Esophagus squamous epithelium (tissue), 5 donors: ENCODE results near the gene ARID3A. TPM values are rescaled to one million over a fixed set of nuclear protein-coding genes. Genes with fewer than 3 reads are reported as not detected.
A peak's percentile ranks its signal among the peaks of the same experiment; 100 is the strongest.

Source experiments
- DNase-seq: peaks from one replicate; lab custom pipeline; 2025; lab: John Stamatoyannopoulos, UW
- H3K27ac ChIP-seq, 4 donors: fragments of 200-600 bp; sonication (generic); one replicate each; pipeline ENCODE4 v1.5.1; 2016 to 2019; ENCODE audit warnings: mild to moderate bottlenecking in 1 of 4
- H3K27me3 ChIP-seq, 4 donors: fragments of 200-600 bp; sonication (generic); 1 replicate in 3 of 4; 2 replicates in 1 of 4; pipeline versions ENCODE4 v1.5.1 to v1.6.0; 2017 to 2021; ENCODE audit warnings: antibody characterized with exemption in 1 of 4
- H3K36me3 ChIP-seq, 3 donors: fragments of 200-600 bp; sonication (generic); one replicate each; pipeline ENCODE4 v1.5.1; 2016 to 2019
- H3K4me1 ChIP-seq, 3 donors: fragments of 200-600 bp; sonication (generic); one replicate each; pipeline ENCODE4 v1.5.1; 2017 to 2019
- H3K4me3 ChIP-seq, 4 donors: fragments of 200-600 bp; sonication (generic); 1 replicate in 3 of 4; 2 replicates in 1 of 4; pipeline ENCODE4 v1.5.1; 2016 to 2019; ENCODE audit warnings: mild to moderate bottlenecking in 2 of 4, moderate library complexity in 1 of 4
- H3K9me3 ChIP-seq, 3 donors: fragments of 200-600 bp; sonication (generic); one replicate each; pipeline ENCODE4 v1.5.1; 2016 to 2019
- POLR2A ChIP-seq, 4 donors: fragments of 450-650 bp; IDR thresholded peaks; one replicate each; pipeline ENCODE4 v1.6.1; 2017; ENCODE audit warnings: antibody characterized with exemption in 4 of 4, mild to moderate bottlenecking in 4 of 4, moderate library complexity in 3 of 4
- WGBS, 2 donors: methylation state at CpG; one replicate each; pipeline ENCODE4 v1.1.5; 2018; 5-methylcytosine and 5-hydroxymethylcytosine counted together
- intact Hi-C: fragments of 100-400 bp; cut with DNase I; formaldehyde crosslinking; loops from one replicate; pipeline ENCODE4 v1.15.0; 2022
- total RNA-seq, 4 donors: library from RNA; depleted of rRNA; stranded (reverse); fragments of >200 nt; gene quantifications; one replicate each; pipeline ENCODE4 v1.1.0, GENCODE V29; 2016
- TF ChIP-seq, protein P1 (sequence below), 6 experiments: fragments of 450-650 bp in 4 of 6; fragments of 200-600 bp in 2 of 6; sonication (generic) in 2 of 6; IDR thresholded peaks; one replicate each; pipeline ENCODE4 v1.5.1; 2016 to 2019; ENCODE audit warnings: antibody characterized with exemption in 6 of 6, mild to moderate bottlenecking in 4 of 6, moderate library complexity in 4 of 6
- donor health status: DM: yes; HTN: yes; CAD: no.

Gene ARID3A
- total RNA-seq, 4 donors from 2014 or later, result 3.0 to 6.6 (median 4.7) TPM

DNA sequence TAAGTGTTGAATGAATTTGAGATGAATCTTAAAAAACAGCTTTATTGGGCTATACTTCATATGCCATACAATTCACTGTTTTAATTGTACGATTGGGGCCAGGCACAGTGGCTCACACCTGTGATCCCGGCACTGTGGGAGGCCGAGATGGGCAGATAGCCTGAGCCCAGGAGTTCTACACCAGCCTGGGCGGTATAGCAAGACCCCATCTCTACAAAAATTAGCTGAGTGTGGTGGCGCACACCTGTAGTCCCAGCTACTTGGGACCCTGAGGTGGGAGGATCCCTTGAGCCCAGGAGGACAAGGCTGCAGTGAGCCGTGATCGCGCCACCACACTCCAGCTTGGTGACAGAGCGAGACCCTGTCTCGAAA lies 10.3 kb downstream of the ARID3A start:
- H3K4me3 ChIP-seq, result no peak overlapping the region
- no peaks in the 10 kb centered on the region for H3K27me3 ChIP-seq
- H3K9me3 ChIP-seq, result no peaks in the 10 kb centered on the region
- peaks cover 0 to 6% (median 0%) of the 10 kb centered on the region in 3 donors for H3K36me3 ChIP-seq
- 93 to 95% methylated on average over 4 to 7 of the region's 10 CpGs for WGBS, 2 donors
- no peak for TF ChIP-seq POLR2A (IDR thresholded peaks at IDR 0.05)
- TF ChIP-seq, protein P1, sequence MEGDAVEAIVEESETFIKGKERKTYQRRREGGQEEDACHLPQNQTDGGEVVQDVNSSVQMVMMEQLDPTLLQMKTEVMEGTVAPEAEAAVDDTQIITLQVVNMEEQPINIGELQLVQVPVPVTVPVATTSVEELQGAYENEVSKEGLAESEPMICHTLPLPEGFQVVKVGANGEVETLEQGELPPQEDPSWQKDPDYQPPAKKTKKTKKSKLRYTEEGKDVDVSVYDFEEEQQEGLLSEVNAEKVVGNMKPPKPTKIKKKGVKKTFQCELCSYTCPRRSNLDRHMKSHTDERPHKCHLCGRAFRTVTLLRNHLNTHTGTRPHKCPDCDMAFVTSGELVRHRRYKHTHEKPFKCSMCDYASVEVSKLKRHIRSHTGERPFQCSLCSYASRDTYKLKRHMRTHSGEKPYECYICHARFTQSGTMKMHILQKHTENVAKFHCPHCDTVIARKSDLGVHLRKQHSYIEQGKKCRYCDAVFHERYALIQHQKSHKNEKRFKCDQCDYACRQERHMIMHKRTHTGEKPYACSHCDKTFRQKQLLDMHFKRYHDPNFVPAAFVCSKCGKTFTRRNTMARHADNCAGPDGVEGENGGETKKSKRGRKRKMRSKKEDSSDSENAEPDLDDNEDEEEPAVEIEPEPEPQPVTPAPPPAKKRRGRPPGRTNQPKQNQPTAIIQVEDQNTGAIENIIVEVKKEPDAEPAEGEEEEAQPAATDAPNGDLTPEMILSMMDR (IDR thresholded peaks at IDR 0.05), result no peak
- H3K27ac ChIP-seq, result no peak overlapping the region
- H3K4me1 ChIP-seq, result peaks cover 38 to 60% (median 40%) of the 10 kb centered on the region in 3 donors
- no peak for DNase-seq
- intact Hi-C loops, result no loop called here

DNA sequence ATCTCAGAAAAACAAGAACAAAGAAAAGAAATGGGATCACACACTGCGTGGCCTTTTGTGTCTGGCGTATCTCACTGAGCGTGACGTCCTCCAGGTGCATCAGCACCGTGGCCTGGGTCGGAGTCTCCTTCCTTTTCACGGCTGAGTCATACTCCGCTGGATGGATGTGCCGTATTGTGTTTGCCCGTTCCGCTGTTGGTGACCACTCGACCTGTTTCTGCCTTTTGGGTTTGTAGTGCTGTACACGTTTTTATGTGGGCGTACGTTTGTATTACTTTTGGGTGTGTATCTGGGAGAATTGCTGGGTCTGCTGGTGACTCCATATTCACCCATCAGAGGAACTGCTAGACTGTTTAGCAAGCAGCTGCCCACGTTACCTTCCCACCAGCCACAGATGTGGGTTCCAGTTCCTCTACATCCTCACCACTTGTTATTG lies 11.4 kb downstream of the ARID3A start:
- no peak for DNase-seq
- no peaks in the 10 kb centered on the region for H3K9me3 ChIP-seq
- 72 to 80% methylated on average over 16 of the region's 16 CpGs for WGBS, 2 donors
- no peak overlapping the region for H3K27ac ChIP-seq
- H3K27me3 ChIP-seq, result no peaks in the 10 kb centered on the region
- intact Hi-C loops, result no loop called here
- peaks cover 0 to 6% (median 0%) of the 10 kb centered on the region in 3 donors for H3K36me3 ChIP-seq
- TF ChIP-seq, protein P1 (IDR thresholded peaks at IDR 0.05), result no peak
- TF ChIP-seq POLR2A (IDR thresholded peaks at IDR 0.05), result no peak
- H3K4me1 ChIP-seq, result peaks cover 43 to 68% (median 47%) of the 10 kb centered on the region in 3 donors
- H3K4me3 ChIP-seq, result no peak overlapping the region

DNA sequence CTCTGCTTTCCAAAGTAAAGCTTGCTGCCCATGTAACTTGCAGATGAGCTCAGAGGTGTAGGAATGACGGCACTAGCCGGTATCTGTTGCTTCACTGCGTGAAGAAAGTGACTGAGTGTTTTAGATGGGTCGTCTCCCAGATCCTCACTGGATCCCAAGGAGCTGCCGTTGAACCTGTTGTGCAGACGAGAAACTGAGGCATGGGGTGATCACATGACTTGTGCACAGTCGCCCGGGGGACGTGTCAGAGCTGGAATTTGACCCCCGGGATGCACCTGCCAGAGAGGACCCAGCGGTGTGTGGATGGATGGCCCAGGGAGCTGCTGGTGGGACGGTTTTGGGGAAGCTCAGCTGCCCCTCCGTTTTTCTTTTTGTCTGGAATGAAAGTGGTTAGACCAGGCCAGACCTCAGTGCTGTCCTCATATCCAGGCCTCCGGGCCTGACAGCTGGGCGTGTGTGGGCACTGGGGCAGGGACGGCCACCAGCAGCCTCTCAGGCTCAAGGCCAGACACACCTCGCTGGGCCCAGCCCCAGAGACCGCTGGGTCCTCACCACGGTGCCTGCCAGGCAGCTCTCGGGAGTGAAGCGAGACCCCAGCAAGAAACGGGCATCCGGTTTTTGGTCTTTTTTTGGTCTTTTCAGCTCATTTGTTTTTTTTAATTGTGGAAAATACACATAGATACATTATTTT lies 12.5 kb downstream of the ARID3A start:
- intact Hi-C loops, result no loop called here
- 87 to 90% methylated on average over 16 to 21 of the region's 23 CpGs for WGBS, 2 donors
- no peak for TF ChIP-seq POLR2A (IDR thresholded peaks at IDR 0.05)
- TF ChIP-seq, protein P1 (IDR thresholded peaks at IDR 0.05), result no peak
- Histone ChIP-seq H3K36me3 (peaks cover 0 to 12% (median 0%) of the 10 kb centered on the region in 3 donors), H3K27me3 (no peaks in the 10 kb centered on the region), H3K27ac (no peak overlapping the region), H3K4me1 (peaks cover 32 to 61% (median 36%) of the 10 kb centered on the region in 3 donors), H3K4me3 (no peak overlapping the region), H3K9me3 (no peaks in the 10 kb centered on the region)
- DNase-seq, result no peak

DNA sequence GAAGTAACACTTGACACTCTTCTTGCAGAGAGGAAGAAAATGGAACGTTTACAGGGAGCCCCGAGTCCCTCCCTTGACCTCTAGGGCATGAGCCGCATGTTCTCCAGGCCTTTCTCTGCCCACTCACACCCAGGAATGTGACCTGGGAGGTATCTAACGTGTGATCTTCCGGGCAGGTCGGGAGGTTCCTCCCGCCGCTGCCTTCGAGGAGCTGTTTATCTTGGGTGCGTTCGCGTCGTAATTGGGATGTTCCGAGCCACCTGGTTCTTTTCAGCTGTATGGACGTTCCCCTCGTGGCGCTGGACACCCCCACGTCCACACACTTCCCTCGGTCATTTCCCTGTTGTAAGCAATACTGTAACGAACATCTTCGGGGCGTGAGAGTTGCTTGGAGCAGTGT lies 13.6 kb downstream of the ARID3A start:
- Histone ChIP-seq H3K9me3 (no peaks in the 10 kb centered on the region), H3K4me1 (peaks cover 21 to 57% (median 26%) of the 10 kb centered on the region in 3 donors), H3K4me3 (no peak overlapping the region), H3K27ac (no peak overlapping the region), H3K27me3 (no peaks in the 10 kb centered on the region), H3K36me3 (peaks cover 0 to 15% (median 0%) of the 10 kb centered on the region in 3 donors)
- no peak for TF ChIP-seq POLR2A (IDR thresholded peaks at IDR 0.05)
- TF ChIP-seq, protein P1 (IDR thresholded peaks at IDR 0.05), result no peak
- 95% methylated on average over 12 to 19 of the region's 22 CpGs for WGBS, 2 donors
- intact Hi-C loops, result no loop called here
- no peak for DNase-seq

DNA sequence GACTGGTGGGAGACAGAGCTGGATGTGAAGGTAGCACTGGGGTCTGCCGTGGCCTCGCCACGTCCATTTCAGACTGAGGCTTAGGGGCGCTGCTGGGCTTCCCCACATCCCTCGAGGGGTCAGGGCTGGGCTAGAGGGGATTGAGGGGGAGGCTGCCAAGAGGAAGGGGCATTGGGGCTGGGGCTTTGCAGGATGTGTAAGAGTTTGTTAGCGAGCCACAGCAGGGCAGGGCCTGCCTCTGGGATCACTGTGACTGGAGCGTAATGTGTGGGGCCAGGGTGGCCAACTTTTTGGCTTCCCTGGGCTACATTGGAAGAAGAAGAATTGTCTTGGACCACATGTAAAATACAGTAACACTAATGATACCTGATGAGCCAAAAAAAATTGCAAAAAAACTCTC lies 14.1 kb downstream of the ARID3A start:
- H3K36me3 ChIP-seq, result peaks cover 0 to 15% (median 0%) of the 10 kb centered on the region in 3 donors
- TF ChIP-seq POLR2A (IDR thresholded peaks at IDR 0.05), result no peak
- TF ChIP-seq, protein P1 (IDR thresholded peaks at IDR 0.05), result no peak
- WGBS, 2 donors, result 95 to 100% methylated on average over 2 to 3 of the region's 7 CpGs
- H3K4me3 ChIP-seq, result no peak overlapping the region
- no peaks in the 10 kb centered on the region for H3K9me3 ChIP-seq
- intact Hi-C loops, result no loop called here
- DNase-seq, result no peak
- H3K27me3 ChIP-seq, result no peaks in the 10 kb centered on the region
- peaks cover 16 to 57% (median 21%) of the 10 kb centered on the region in 3 donors for H3K4me1 ChIP-seq
- peak overlapping the region in 2 of 4 donors; percentile 77 to 88 for H3K27ac ChIP-seq
